ENCODE measurements around the gene ASAH2B.
"Not testable (repeated sequence)": the region's sequence is repeated elsewhere in the genome, so short reads cannot be mapped to it uniquely, and the experiment has no call there.

GRCh38 chr10:50728112-50728511 lies 11.6 kb upstream of the ASAH2B start:
- not testable (repeated sequence) for TF ChIP-seq POLR2A (IDR thresholded peaks at IDR 0.05)
- TF ChIP-seq, protein P1, sequence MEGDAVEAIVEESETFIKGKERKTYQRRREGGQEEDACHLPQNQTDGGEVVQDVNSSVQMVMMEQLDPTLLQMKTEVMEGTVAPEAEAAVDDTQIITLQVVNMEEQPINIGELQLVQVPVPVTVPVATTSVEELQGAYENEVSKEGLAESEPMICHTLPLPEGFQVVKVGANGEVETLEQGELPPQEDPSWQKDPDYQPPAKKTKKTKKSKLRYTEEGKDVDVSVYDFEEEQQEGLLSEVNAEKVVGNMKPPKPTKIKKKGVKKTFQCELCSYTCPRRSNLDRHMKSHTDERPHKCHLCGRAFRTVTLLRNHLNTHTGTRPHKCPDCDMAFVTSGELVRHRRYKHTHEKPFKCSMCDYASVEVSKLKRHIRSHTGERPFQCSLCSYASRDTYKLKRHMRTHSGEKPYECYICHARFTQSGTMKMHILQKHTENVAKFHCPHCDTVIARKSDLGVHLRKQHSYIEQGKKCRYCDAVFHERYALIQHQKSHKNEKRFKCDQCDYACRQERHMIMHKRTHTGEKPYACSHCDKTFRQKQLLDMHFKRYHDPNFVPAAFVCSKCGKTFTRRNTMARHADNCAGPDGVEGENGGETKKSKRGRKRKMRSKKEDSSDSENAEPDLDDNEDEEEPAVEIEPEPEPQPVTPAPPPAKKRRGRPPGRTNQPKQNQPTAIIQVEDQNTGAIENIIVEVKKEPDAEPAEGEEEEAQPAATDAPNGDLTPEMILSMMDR (IDR thresholded peaks at IDR 0.05): not testable (repeated sequence)

All from right lobe of liver (tissue), 4 donors.